KMS-11 (cell line): Measurements from ENCODE around the gene SARS2.

Source experiments
- H2AFZ ChIP-seq: fragments of 200-600 bp; sonication (generic); 2 replicates; pipeline ENCODE4 v1.6.1; 2016; ENCODE audit warnings: antibody characterized with exemption, mixed run types, low read depth
- H3K27ac ChIP-seq: fragments of 200-600 bp; sonication (generic); 2 replicates; pipeline ENCODE4 v1.6.1; 2016; ENCODE audit warnings: mild to moderate bottlenecking, mixed run types
- H3K27me3 ChIP-seq: fragments of 200-600 bp; sonication (generic); 2 replicates; pipeline ENCODE4 v1.6.1; 2017; ENCODE audit warnings: mild to moderate bottlenecking, low read depth, mixed run types, moderate library complexity; ENCODE audit not compliant: insufficient read depth
- H3K36me3 ChIP-seq: fragments of 200-600 bp; sonication (generic); 2 replicates; pipeline ENCODE4 v1.6.1; 2017; ENCODE audit warnings: mild to moderate bottlenecking, mixed run types; ENCODE audit not compliant: insufficient read depth
- H3K4me1 ChIP-seq: fragments of 200-600 bp; sonication (generic); 2 replicates; pipeline ENCODE4 v1.6.1; 2016; ENCODE audit warnings: mild to moderate bottlenecking, low read depth, mixed run types; ENCODE audit not compliant: poor library complexity, severe bottlenecking
- H3K4me2 ChIP-seq: fragments of 200-600 bp; sonication (generic); 2 replicates; pipeline ENCODE4 v1.7.0; 2016; ENCODE audit warnings: mild to moderate bottlenecking, mixed run types
- H3K4me3 ChIP-seq: fragments of 200-600 bp; sonication (generic); IDR thresholded peaks from 2 replicates; pipeline ENCODE4 v1.6.1; 2017; ENCODE audit warnings: low read depth, low read length, mixed read lengths; ENCODE audit not compliant: insufficient read depth
- H3K79me2 ChIP-seq: fragments of 200-600 bp; sonication (generic); 2 replicates; pipeline ENCODE4 v1.6.1; 2016; ENCODE audit warnings: low read depth, mixed run types; ENCODE audit not compliant: insufficient read depth
- H3K9ac ChIP-seq: fragments of 200-600 bp; sonication (generic); 2 replicates; pipeline ENCODE4 v1.6.1; 2016; ENCODE audit warnings: mild to moderate bottlenecking, mixed run types
- H4K20me1 ChIP-seq: fragments of 200-600 bp; sonication (generic); 2 replicates; pipeline ENCODE4 v1.6.1; 2016; ENCODE audit warnings: mild to moderate bottlenecking, mixed run types; ENCODE audit not compliant: insufficient read depth
- CTCF ChIP-seq: fragments of 200-600 bp; sonication (generic); conservative IDR thresholded peaks from 2 replicates; pipeline ENCODE4 v1.6.1; 2017; ENCODE audit warnings: low read depth, mild to moderate bottlenecking, antibody characterized with exemption, low read length, moderate library complexity, mixed read lengths

Gene SARS2

GRCh38 chr19:38920602-38921419 is 9.8 kb downstream of the SARS2 start:
- Histone ChIP-seq H3K79me2 (no peaks in the 10 kb centered on the region), H2AFZ (no peak overlapping the region), H3K4me3 (no peak overlapping the region), H3K27me3 (no peaks in the 10 kb centered on the region), H4K20me1 (no peaks in the 10 kb centered on the region), H3K36me3 (no peaks in the 10 kb centered on the region), H3K4me2 (no peak overlapping the region), H3K4me1 (no peaks in the 10 kb centered on the region), H3K27ac (no peak overlapping the region), H3K9ac (no peak overlapping the region)
- no peak for TF ChIP-seq CTCF

- Histone ChIP-seq H3K4me3 (no peak overlapping the region), H3K4me1 (no peaks in the 10 kb centered on the region), H3K27ac (no peak overlapping the region), H3K27me3 (no peaks in the 10 kb centered on the region), H4K20me1 (no peaks in the 10 kb centered on the region), H3K79me2 (no peaks in the 10 kb centered on the region), H3K36me3 (no peaks in the 10 kb centered on the region), H3K4me2 (no peak overlapping the region), H3K9ac (no peak overlapping the region), H2AFZ (no peak overlapping the region)
- no peak for TF ChIP-seq CTCF
These were observed 10.5 kb downstream of the SARS2 start for GRCh38 chr19:38919837-38920601.

- Histone ChIP-seq H3K79me2 (no peaks in the 10 kb centered on the region), H3K27ac (no peak overlapping the region), H3K4me3 (no peak overlapping the region), H3K4me1 (no peaks in the 10 kb centered on the region), H4K20me1 (no peaks in the 10 kb centered on the region), H3K36me3 (no peaks in the 10 kb centered on the region), H3K4me2 (no peak overlapping the region), H3K27me3 (no peaks in the 10 kb centered on the region), H3K9ac (no peak overlapping the region), H2AFZ (no peak overlapping the region)
- no peak for TF ChIP-seq CTCF
These were observed 12.0 kb downstream of the SARS2 start for GRCh38 chr19:38918526-38918925.

- no peak overlapping the region for H3K4me2 ChIP-seq
- H3K27ac ChIP-seq, result no peak overlapping the region
- no peaks in the 10 kb centered on the region for H3K79me2 ChIP-seq
- no peak for TF ChIP-seq CTCF
- no peaks in the 10 kb centered on the region for H3K36me3 ChIP-seq
- H3K9ac ChIP-seq, result no peak overlapping the region
- H3K27me3 ChIP-seq, result no peaks in the 10 kb centered on the region
- H3K4me1 ChIP-seq, result no peaks in the 10 kb centered on the region
- no peaks in the 10 kb centered on the region for H4K20me1 ChIP-seq
- H2AFZ ChIP-seq, result no peak overlapping the region
- no peak overlapping the region for H3K4me3 ChIP-seq
These were observed 12.6 kb downstream of the SARS2 start for GRCh38 chr19:38917921-38918491.
